Measurements from ENCODE around the gene RNF123. TPM values are rescaled to one million over a fixed set of nuclear protein-coding genes. Genes with fewer than 3 reads are reported as not detected.

The RNF123 gene
- total and polyA plus RNA-seq, 2 experiments from 2014 or later, result 27.7 to 39.1 TPM

- Histone ChIP-seq H3K27ac (no peak overlapping the region), H3K27me3 (no peaks in the 10 kb centered on the region), H3K9me3 (ENCODE audit: low read depth) (no peaks in the 10 kb centered on the region), H3K4me2 (no peak overlapping the region), H4K20me1 (ENCODE audit: insufficient read depth, poor library complexity, severe bottlenecking) (no peaks in the 10 kb centered on the region), H3K79me2 (no peaks in the 10 kb centered on the region), H3K36me3 (replicated peaks; ENCODE audit: insufficient read depth, low read depth) (no peaks in the 10 kb centered on the region), H3K4me1 (ENCODE audit: insufficient read depth) (peaks cover 3% of the 10 kb centered on the region), H3K9me2 (replicated peaks; ENCODE audit: insufficient read depth) (no peaks in the 10 kb centered on the region), H3K4me3 (no peak overlapping the region), H2AFZ (no peak overlapping the region)
- no peak for DNase-seq (ENCODE audit: low spot score)
- TF ChIP-seq CTCF (IDR thresholded peaks at IDR 0.05; ENCODE audit: poor library complexity) (no peak), EZH2phosphoT487 (IDR thresholded peaks at IDR 0.05; ENCODE audit: low read depth, severe bottlenecking, unreplicated experiment) (no peak), EZH2 (IDR thresholded peaks at IDR 0.05; ENCODE audit: borderline replicate concordance) (no peak)
- WGBS (ENCODE audit: low lambda C conversion rate, missing lambda C conversion rate), result 46% methylated on average over 2 of the region's 2 CpGs
Observed at GRCh38 chr3:49658711-49659110, 30.6 kb upstream of the RNF123 start.

- WGBS (ENCODE audit: low lambda C conversion rate, missing lambda C conversion rate), result 84% methylated on average over 4 of the region's 4 CpGs
- Histone ChIP-seq H3K36me3 (replicated peaks; ENCODE audit: insufficient read depth, low read depth) (no peaks in the 10 kb centered on the region), H2AFZ (no peak overlapping the region), H3K27ac (no peak overlapping the region), H3K4me3 (no peak overlapping the region), H3K79me2 (no peaks in the 10 kb centered on the region), H3K4me1 (ENCODE audit: insufficient read depth) (peaks cover 3% of the 10 kb centered on the region), H3K9me3 (ENCODE audit: low read depth) (no peaks in the 10 kb centered on the region), H4K20me1 (ENCODE audit: insufficient read depth, poor library complexity, severe bottlenecking) (no peaks in the 10 kb centered on the region), H3K27me3 (no peaks in the 10 kb centered on the region), H3K4me2 (no peak overlapping the region), H3K9me2 (replicated peaks; ENCODE audit: insufficient read depth) (no peaks in the 10 kb centered on the region)
- TF ChIP-seq EZH2phosphoT487 (IDR thresholded peaks at IDR 0.05; ENCODE audit: low read depth, severe bottlenecking, unreplicated experiment), result no peak
- TF ChIP-seq CTCF (IDR thresholded peaks at IDR 0.05; ENCODE audit: poor library complexity), result no peak
- no peak for TF ChIP-seq EZH2 (IDR thresholded peaks at IDR 0.05; ENCODE audit: borderline replicate concordance)
- DNase-seq (ENCODE audit: low spot score), result no peak
Observed at GRCh38 chr3:49659756-49660155, 29.6 kb upstream of the RNF123 start.

GRCh38 chr3:49661281-49661680, 28.1 kb upstream of the RNF123 start:
- no peaks in the 10 kb centered on the region for H3K27me3 ChIP-seq
- 90% methylated on average over 14 of the region's 14 CpGs for WGBS (ENCODE audit: low lambda C conversion rate, missing lambda C conversion rate)
- no peak for TF ChIP-seq EZH2phosphoT487 (IDR thresholded peaks at IDR 0.05; ENCODE audit: low read depth, severe bottlenecking, unreplicated experiment)
- no peak for TF ChIP-seq CTCF (IDR thresholded peaks at IDR 0.05; ENCODE audit: poor library complexity)
- no peaks in the 10 kb centered on the region for H3K9me2 ChIP-seq (replicated peaks; ENCODE audit: insufficient read depth)
- H3K9me3 ChIP-seq (ENCODE audit: low read depth), result no peaks in the 10 kb centered on the region
- H3K27ac ChIP-seq, result no peak overlapping the region
- H3K4me1 ChIP-seq (ENCODE audit: insufficient read depth), result peaks cover 4% of the 10 kb centered on the region
- no peaks in the 10 kb centered on the region for H3K79me2 ChIP-seq
- H3K4me2 ChIP-seq, result no peak overlapping the region
- H3K36me3 ChIP-seq (replicated peaks; ENCODE audit: insufficient read depth, low read depth), result no peaks in the 10 kb centered on the region
- H3K4me3 ChIP-seq, result no peak overlapping the region
- no peak for DNase-seq (ENCODE audit: low spot score)
- H2AFZ ChIP-seq, result no peak overlapping the region
- no peaks in the 10 kb centered on the region for H4K20me1 ChIP-seq (ENCODE audit: insufficient read depth, poor library complexity, severe bottlenecking)

GRCh38 chr3:49662021-49662420, 27.3 kb upstream of the RNF123 start:
- no peak overlapping the region for H3K4me2 ChIP-seq
- no peak overlapping the region for H3K4me3 ChIP-seq
- no peak for DNase-seq (ENCODE audit: low spot score)
- TF ChIP-seq EZH2phosphoT487 (IDR thresholded peaks at IDR 0.05; ENCODE audit: low read depth, severe bottlenecking, unreplicated experiment), result no peak
- no peak for TF ChIP-seq CTCF (IDR thresholded peaks at IDR 0.05; ENCODE audit: poor library complexity)
- TF ChIP-seq EZH2 (IDR thresholded peaks at IDR 0.05; ENCODE audit: borderline replicate concordance), result no peak
- H3K79me2 ChIP-seq, result no peaks in the 10 kb centered on the region
- WGBS (ENCODE audit: low lambda C conversion rate, missing lambda C conversion rate), result 96% methylated on average over 17 of the region's 22 CpGs
- H4K20me1 ChIP-seq (ENCODE audit: insufficient read depth, poor library complexity, severe bottlenecking), result no peaks in the 10 kb centered on the region
- H2AFZ ChIP-seq, result no peak overlapping the region
- H3K27me3 ChIP-seq, result no peaks in the 10 kb centered on the region
- H3K4me1 ChIP-seq (ENCODE audit: insufficient read depth), result peaks cover 12% of the 10 kb centered on the region
- H3K9me3 ChIP-seq (ENCODE audit: low read depth), result no peaks in the 10 kb centered on the region
- H3K36me3 ChIP-seq (replicated peaks; ENCODE audit: insufficient read depth, low read depth), result no peaks in the 10 kb centered on the region
- no peaks in the 10 kb centered on the region for H3K9me2 ChIP-seq (replicated peaks; ENCODE audit: insufficient read depth)
- H3K27ac ChIP-seq, result no peak overlapping the region
